GM12801 (cell line): ENCODE results near the gene NPPA.
A peak's percentile ranks its signal among the peaks of the same experiment; 100 is the strongest.

ENCODE experiments used
- CTCF ChIP-seq: IDR thresholded peaks from one replicate; pipeline ENCODE4 v1.5.1; 2011; ENCODE audit warnings: control low read depth; ENCODE audit not compliant: insufficient read length; ENCODE audit errors: extremely low read depth

NPPA gene

GRCh38 chr1:11839727-11840705 lies 7.6 kb downstream of the NPPA start:
- no peak for TF ChIP-seq CTCF

GRCh38 chr1:11838349-11839272 lies 9.0 kb downstream of the NPPA start:
- TF ChIP-seq CTCF: peak; percentile 49

- TF ChIP-seq CTCF: no peak
Measured at GRCh38 chr1:11837767-11838348, 9.7 kb downstream of the NPPA start.

GRCh38 chr1:11836955-11837766 lies 10.4 kb downstream of the NPPA start:
- no peak for TF ChIP-seq CTCF

- no peak for TF ChIP-seq CTCF
Measured at GRCh38 chr1:11835441-11836225, 11.9 kb downstream of the NPPA start.

- TF ChIP-seq CTCF: no peak
Measured at GRCh38 chr1:11833900-11834299, 13.7 kb downstream of the NPPA start.
